Measurements from ENCODE around the gene DMXL1. TPM values are rescaled to one million over a fixed set of nuclear protein-coding genes. Genes with fewer than 3 reads are reported as not detected.
"Not testable (repeated sequence)": the region's sequence is repeated elsewhere in the genome, so short reads cannot be mapped to it uniquely, and the experiment has no call there.

The DMXL1 gene
- total RNA-seq, 1 donor: 31.9 TPM

DNA sequence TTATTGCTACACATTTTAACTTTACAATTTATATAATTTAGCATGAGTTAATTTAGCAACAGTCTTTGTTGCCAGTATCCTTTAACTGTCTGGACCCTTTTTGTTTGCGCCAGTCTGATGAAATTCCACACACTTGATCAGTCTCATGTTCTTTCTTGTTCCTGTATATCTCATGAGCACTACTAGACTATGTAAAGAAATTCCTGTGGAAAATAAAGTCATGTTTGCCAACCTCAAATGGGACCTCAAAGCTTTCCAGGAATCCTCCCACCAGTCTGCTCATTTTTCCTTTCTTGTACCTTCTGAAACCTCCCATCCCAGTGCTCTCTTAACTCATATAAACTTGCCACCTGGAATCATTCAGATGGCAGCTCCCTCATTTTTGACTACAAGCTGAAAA lies 8.0 kb downstream of the DMXL1 start:
- Histone ChIP-seq H3K4me1 (ENCODE audit: insufficient read depth, low read length) (peaks cover 40% of the 10 kb centered on the region), H3K4me3 (ENCODE audit: low read length) (no peak overlapping the region), H3K27me3 (ENCODE audit: insufficient read depth, low read length) (no peaks in the 10 kb centered on the region), H3K9me3 (ENCODE audit: low read depth, low read length) (no peaks in the 10 kb centered on the region)

- H3K4me3 ChIP-seq (ENCODE audit: low read length): no peak overlapping the region
- H3K27me3 ChIP-seq (ENCODE audit: insufficient read depth, low read length): no peaks in the 10 kb centered on the region
- H3K9me3 ChIP-seq (ENCODE audit: low read depth, low read length): no peaks in the 10 kb centered on the region
- peaks cover 37% of the 10 kb centered on the region for H3K4me1 ChIP-seq (ENCODE audit: insufficient read depth, low read length)
These were observed 8.5 kb downstream of the DMXL1 start for GRCh38 chr5:119079318-119079921.

GRCh38 chr5:119080936-119081335 lies 10.0 kb downstream of the DMXL1 start:
- H3K27me3 ChIP-seq (ENCODE audit: insufficient read depth, low read length): no peaks in the 10 kb centered on the region
- H3K4me1 ChIP-seq (ENCODE audit: insufficient read depth, low read length): peaks cover 27% of the 10 kb centered on the region
- H3K4me3 ChIP-seq (ENCODE audit: low read length): no peak overlapping the region
- H3K9me3 ChIP-seq (ENCODE audit: low read depth, low read length): no peaks in the 10 kb centered on the region

GRCh38 chr5:119082691-119083090 lies 11.8 kb downstream of the DMXL1 start:
- no peaks in the 10 kb centered on the region for H3K9me3 ChIP-seq (ENCODE audit: low read depth, low read length)
- no peak overlapping the region for H3K4me3 ChIP-seq (ENCODE audit: low read length)
- H3K4me1 ChIP-seq (ENCODE audit: insufficient read depth, low read length): peaks cover 21% of the 10 kb centered on the region
- no peaks in the 10 kb centered on the region for H3K27me3 ChIP-seq (ENCODE audit: insufficient read depth, low read length)

- peaks cover 14% of the 10 kb centered on the region for H3K4me1 ChIP-seq (ENCODE audit: insufficient read depth, low read length)
- no peak overlapping the region for H3K4me3 ChIP-seq (ENCODE audit: low read length)
- H3K9me3 ChIP-seq (ENCODE audit: low read depth, low read length): no peaks in the 10 kb centered on the region
- no peaks in the 10 kb centered on the region for H3K27me3 ChIP-seq (ENCODE audit: insufficient read depth, low read length)
These were observed 12.8 kb downstream of the DMXL1 start for GRCh38 chr5:119083679-119084078.

DNA sequence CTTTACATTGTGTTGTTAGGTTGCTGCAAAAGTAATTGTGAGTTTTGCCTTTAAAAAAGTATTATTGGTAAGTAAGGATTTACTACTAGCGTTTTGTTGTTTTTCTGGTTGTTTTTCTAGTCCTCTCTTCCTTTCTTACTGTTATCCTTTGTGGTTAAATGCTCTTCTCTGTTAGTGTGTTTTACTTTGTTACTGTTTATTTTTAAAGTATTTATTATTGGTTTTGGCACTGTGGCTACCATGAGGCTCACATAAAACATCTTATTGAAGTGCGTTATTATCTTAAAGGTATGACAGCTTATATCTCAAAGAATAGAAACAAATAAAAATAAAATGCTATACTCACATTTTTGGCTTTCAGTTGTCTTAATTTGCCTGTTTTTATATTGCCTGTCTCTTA lies 17.6 kb downstream of the DMXL1 start:
- Histone ChIP-seq H3K4me3 (ENCODE audit: low read length) (no peak overlapping the region), H3K4me1 (ENCODE audit: insufficient read depth, low read length) (peaks cover 5% of the 10 kb centered on the region), H3K9me3 (ENCODE audit: low read depth, low read length) (no peaks in the 10 kb centered on the region), H3K27me3 (ENCODE audit: insufficient read depth, low read length) (no peaks in the 10 kb centered on the region)

DNA sequence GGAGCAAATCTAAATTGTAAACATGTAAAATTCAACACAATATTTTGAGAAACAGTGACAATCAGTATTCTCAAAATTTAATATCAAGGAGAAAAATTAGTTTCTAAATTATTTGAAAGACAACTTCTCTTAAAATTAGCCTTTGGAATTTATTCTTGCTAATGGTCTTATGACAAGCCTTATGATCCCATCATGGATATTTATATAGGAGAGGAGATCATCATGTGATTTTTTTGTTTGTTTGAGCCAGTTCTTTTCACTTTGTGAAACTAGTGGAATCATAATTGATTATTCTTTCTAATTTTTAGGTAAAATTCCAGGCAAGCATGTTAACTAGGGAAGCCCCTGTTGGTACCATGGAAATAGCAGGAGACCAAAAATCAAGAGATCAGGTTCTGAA lies 24.7 kb downstream of the DMXL1 start:
- Histone ChIP-seq H3K4me3 (ENCODE audit: low read length) (no peak overlapping the region), H3K27me3 (ENCODE audit: insufficient read depth, low read length) (no peaks in the 10 kb centered on the region), H3K9me3 (ENCODE audit: low read depth, low read length) (no peaks in the 10 kb centered on the region), H3K4me1 (ENCODE audit: insufficient read depth, low read length) (peaks cover 10% of the 10 kb centered on the region)

- H3K4me1 ChIP-seq (ENCODE audit: insufficient read depth, low read length): no peaks in the 10 kb centered on the region
- H3K9me3 ChIP-seq (ENCODE audit: low read depth, low read length): no peaks in the 10 kb centered on the region
- no peaks in the 10 kb centered on the region for H3K27me3 ChIP-seq (ENCODE audit: insufficient read depth, low read length)
- no peak overlapping the region for H3K4me3 ChIP-seq (ENCODE audit: low read length)
These were observed 35.1 kb downstream of the DMXL1 start for GRCh38 chr5:119105971-119106370.

GRCh38 chr5:119112151-119112550 lies 41.3 kb downstream of the DMXL1 start:
- Histone ChIP-seq H3K4me3 (ENCODE audit: low read length) (no peak overlapping the region), H3K9me3 (ENCODE audit: low read depth, low read length) (no peaks in the 10 kb centered on the region), H3K4me1 (ENCODE audit: insufficient read depth, low read length) (no peaks in the 10 kb centered on the region), H3K27me3 (ENCODE audit: insufficient read depth, low read length) (no peaks in the 10 kb centered on the region)

DNA sequence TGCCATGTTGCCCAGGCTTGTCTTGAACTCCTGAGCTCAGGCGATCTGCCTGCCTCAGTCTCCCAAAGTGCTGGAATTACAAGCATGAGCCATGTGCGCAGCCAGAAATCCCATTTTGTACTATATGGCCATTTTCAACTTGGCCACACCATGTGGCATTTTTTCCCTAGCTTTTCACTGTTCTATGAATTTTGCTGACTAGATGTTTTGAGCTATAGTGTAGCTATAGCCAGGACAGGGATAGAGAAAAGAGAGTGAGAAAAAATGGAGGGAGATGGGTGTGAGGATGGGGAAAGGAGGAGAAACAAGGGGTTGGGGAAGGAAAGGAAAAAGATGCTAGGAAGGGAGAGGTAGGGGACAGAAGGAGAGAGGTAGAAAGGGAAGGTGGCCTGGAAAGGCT lies 46.4 kb downstream of the DMXL1 start:
- Histone ChIP-seq H3K9me3 (ENCODE audit: low read depth, low read length) (no peaks in the 10 kb centered on the region), H3K27me3 (ENCODE audit: insufficient read depth, low read length) (no peaks in the 10 kb centered on the region), H3K4me3 (ENCODE audit: low read length) (no peak overlapping the region), H3K4me1 (ENCODE audit: insufficient read depth, low read length) (no peaks in the 10 kb centered on the region)

GRCh38 chr5:119118000-119118399 lies 47.1 kb downstream of the DMXL1 start:
- H3K4me1 ChIP-seq (ENCODE audit: insufficient read depth, low read length): no peaks in the 10 kb centered on the region
- no peak overlapping the region for H3K4me3 ChIP-seq (ENCODE audit: low read length)
- no peaks in the 10 kb centered on the region for H3K9me3 ChIP-seq (ENCODE audit: low read depth, low read length)
- H3K27me3 ChIP-seq (ENCODE audit: insufficient read depth, low read length): no peaks in the 10 kb centered on the region

DNA sequence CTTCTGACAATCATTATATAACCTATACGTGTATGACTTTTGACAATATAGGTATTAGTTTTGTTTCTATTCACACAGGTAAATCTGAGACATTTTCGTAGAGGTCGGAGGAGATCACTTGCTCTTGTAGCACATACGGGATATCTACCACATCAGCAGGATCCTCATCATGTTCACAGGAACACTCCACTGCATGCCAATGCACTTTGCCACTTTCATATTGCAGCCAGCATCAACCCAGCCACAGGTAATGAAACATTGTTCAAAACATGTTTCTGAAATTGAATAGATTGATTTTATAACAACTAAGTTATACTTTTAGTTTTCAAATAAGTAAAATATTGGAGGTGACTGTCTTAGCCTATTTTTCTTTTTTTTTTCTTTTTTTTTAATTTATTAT lies 50.0 kb downstream of the DMXL1 start:
- H3K4me1 ChIP-seq (ENCODE audit: insufficient read depth, low read length): no peaks in the 10 kb centered on the region
- no peaks in the 10 kb centered on the region for H3K9me3 ChIP-seq (ENCODE audit: low read depth, low read length)
- H3K27me3 ChIP-seq (ENCODE audit: insufficient read depth, low read length): no peaks in the 10 kb centered on the region
- no peak overlapping the region for H3K4me3 ChIP-seq (ENCODE audit: low read length)

- not testable (repeated sequence) for H3K27me3 ChIP-seq (ENCODE audit: insufficient read depth, low read length); H3K9me3 ChIP-seq (ENCODE audit: low read depth, low read length); H3K4me1 ChIP-seq (ENCODE audit: insufficient read depth, low read length); H3K4me3 ChIP-seq (ENCODE audit: low read length)
These were observed 51.6 kb downstream of the DMXL1 start for GRCh38 chr5:119122474-119122873.

DNA sequence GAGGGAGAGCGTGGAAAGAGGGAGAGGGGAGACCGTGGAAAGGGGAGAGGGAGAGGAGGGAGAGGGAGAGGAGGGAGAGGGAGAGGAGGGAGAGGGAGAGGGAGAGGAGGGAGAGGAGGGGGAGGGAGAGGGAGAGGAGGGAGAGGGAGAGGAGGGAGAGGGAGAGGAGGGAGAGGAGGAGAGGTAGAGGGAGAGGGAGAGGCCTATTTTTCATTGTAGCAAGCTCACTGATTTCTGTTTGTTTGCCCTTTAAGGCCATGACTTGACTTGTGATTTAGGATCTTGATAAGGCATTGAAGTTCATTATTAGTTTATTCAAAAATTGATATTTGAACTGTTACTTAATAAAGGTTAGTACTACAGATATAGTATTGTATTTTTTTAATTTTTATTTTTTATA lies 52.4 kb downstream of the DMXL1 start:
- Histone ChIP-seq H3K9me3 (ENCODE audit: low read depth, low read length) (no peaks in the 10 kb centered on the region), H3K4me1 (ENCODE audit: insufficient read depth, low read length) (no peaks in the 10 kb centered on the region), H3K4me3 (ENCODE audit: low read length) (no peak overlapping the region), H3K27me3 (ENCODE audit: insufficient read depth, low read length) (no peaks in the 10 kb centered on the region)

DNA sequence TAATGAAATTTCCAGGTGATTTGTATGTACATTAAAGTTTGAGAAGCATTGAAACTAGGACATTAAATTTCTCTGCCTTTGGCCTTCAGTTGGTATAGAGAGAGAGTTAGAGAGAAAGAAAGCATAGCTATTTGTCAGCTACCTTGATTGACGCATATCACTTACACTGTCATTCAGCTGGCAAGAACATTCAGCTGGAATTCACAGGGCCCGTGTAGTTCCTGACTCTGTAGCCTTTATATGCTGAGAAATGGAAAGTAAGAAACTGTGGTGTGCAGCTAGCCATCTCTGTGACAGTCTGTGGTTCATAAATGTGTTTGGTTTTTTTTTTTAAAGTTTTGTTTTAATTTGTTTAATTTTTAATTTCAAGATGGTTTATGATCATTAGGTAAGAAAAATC lies 58.9 kb downstream of the DMXL1 start:
- Histone ChIP-seq H3K4me1 (ENCODE audit: insufficient read depth, low read length) (no peaks in the 10 kb centered on the region), H3K9me3 (ENCODE audit: low read depth, low read length) (no peaks in the 10 kb centered on the region), H3K27me3 (ENCODE audit: insufficient read depth, low read length) (no peaks in the 10 kb centered on the region), H3K4me3 (ENCODE audit: low read length) (no peak overlapping the region)

GRCh38 chr5:119131530-119132304 lies 60.8 kb downstream of the DMXL1 start:
- Histone ChIP-seq H3K27me3 (ENCODE audit: insufficient read depth, low read length) (no peaks in the 10 kb centered on the region), H3K4me3 (ENCODE audit: low read length) (no peak overlapping the region), H3K9me3 (ENCODE audit: low read depth, low read length) (peaks cover 7% of the 10 kb centered on the region), H3K4me1 (ENCODE audit: insufficient read depth, low read length) (no peaks in the 10 kb centered on the region)

Data from mononuclear cell (primary cell).